ENCODE results near the gene TRIO.

TRIO gene

GRCh38 chr5:14337593-14337992 is 194.5 kb downstream of the TRIO start (continued):
- TF ChIP-seq CSDC2 (CRISPR knock-in tag; IDR thresholded peaks at IDR 0.05) (no peak), ZFP3 (CRISPR knock-in tag; IDR thresholded peaks at IDR 0.05) (no peak), ISL1 (CRISPR knock-in tag; IDR thresholded peaks at IDR 0.05) (no peak), OSR1 (CRISPR knock-in tag; IDR thresholded peaks at IDR 0.05) (no peak), CREB5 (CRISPR knock-in tag; IDR thresholded peaks at IDR 0.05; ENCODE audit: low read depth) (no peak), ARNTL (CRISPR knock-in tag; IDR thresholded peaks at IDR 0.05; ENCODE audit: borderline replicate concordance, low read depth) (no peak)

GRCh38 chr5:14339468-14339867 is 196.3 kb downstream of the TRIO start:
- TF ChIP-seq, protein P1, sequence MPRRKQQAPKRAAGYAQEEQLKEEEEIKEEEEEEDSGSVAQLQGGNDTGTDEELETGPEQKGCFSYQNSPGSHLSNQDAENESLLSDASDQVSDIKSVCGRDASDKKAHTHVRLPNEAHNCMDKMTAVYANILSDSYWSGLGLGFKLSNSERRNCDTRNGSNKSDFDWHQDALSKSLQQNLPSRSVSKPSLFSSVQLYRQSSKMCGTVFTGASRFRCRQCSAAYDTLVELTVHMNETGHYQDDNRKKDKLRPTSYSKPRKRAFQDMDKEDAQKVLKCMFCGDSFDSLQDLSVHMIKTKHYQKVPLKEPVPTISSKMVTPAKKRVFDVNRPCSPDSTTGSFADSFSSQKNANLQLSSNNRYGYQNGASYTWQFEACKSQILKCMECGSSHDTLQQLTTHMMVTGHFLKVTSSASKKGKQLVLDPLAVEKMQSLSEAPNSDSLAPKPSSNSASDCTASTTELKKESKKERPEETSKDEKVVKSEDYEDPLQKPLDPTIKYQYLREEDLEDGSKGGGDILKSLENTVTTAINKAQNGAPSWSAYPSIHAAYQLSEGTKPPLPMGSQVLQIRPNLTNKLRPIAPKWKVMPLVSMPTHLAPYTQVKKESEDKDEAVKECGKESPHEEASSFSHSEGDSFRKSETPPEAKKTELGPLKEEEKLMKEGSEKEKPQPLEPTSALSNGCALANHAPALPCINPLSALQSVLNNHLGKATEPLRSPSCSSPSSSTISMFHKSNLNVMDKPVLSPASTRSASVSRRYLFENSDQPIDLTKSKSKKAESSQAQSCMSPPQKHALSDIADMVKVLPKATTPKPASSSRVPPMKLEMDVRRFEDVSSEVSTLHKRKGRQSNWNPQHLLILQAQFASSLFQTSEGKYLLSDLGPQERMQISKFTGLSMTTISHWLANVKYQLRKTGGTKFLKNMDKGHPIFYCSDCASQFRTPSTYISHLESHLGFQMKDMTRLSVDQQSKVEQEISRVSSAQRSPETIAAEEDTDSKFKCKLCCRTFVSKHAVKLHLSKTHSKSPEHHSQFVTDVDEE (CRISPR knock-in tag; IDR thresholded peaks at IDR 0.05) = no peak
- TF ChIP-seq GLIS3 (CRISPR knock-in tag; IDR thresholded peaks at IDR 0.05) = no peak
- TF ChIP-seq ISL1 (CRISPR knock-in tag; IDR thresholded peaks at IDR 0.05) = no peak
- no peak for TF ChIP-seq ZNF565 (CRISPR knock-in tag; conservative IDR thresholded peaks at IDR 0.05; ENCODE audit: low read depth)
- no peak for TF ChIP-seq SNAI2 (CRISPR knock-in tag; IDR thresholded peaks at IDR 0.05)
- no peak for TF ChIP-seq OSR1 (CRISPR knock-in tag; IDR thresholded peaks at IDR 0.05)
- TF ChIP-seq CSRNP3 (CRISPR knock-in tag; IDR thresholded peaks at IDR 0.05) = no peak
- TF ChIP-seq PATZ1 (CRISPR knock-in tag; IDR thresholded peaks at IDR 0.05; ENCODE audit: borderline replicate concordance) = no peak
- no peak for TF ChIP-seq ARNTL (CRISPR knock-in tag; IDR thresholded peaks at IDR 0.05; ENCODE audit: borderline replicate concordance, low read depth)
- no peak for TF ChIP-seq PPARA (CRISPR knock-in tag; IDR thresholded peaks at IDR 0.05; ENCODE audit: borderline replicate concordance)
- no peak for TF ChIP-seq CREB5 (CRISPR knock-in tag; IDR thresholded peaks at IDR 0.05; ENCODE audit: low read depth)
- TF ChIP-seq ESRRG (CRISPR knock-in tag; IDR thresholded peaks at IDR 0.05) = no peak
- TF ChIP-seq POU6F1 (CRISPR knock-in tag; IDR thresholded peaks at IDR 0.05; ENCODE audit: borderline replicate concordance, low read depth) = no peak
- no peak for TF ChIP-seq ZFP3 (CRISPR knock-in tag; IDR thresholded peaks at IDR 0.05)
- no peak for TF ChIP-seq TCF4 (CRISPR knock-in tag; IDR thresholded peaks at IDR 0.05; ENCODE audit: borderline replicate concordance)
- TF ChIP-seq TOX (CRISPR knock-in tag; IDR thresholded peaks at IDR 0.05; ENCODE audit: borderline replicate concordance) = no peak
- no peak for ATAC-seq

GRCh38 chr5:14341571-14342230 is 198.6 kb downstream of the TRIO start:
- ATAC-seq = no peak
- no peak for TF ChIP-seq ZNF565 (CRISPR knock-in tag; conservative IDR thresholded peaks at IDR 0.05; ENCODE audit: low read depth)
- no peak for TF ChIP-seq POU6F1 (CRISPR knock-in tag; IDR thresholded peaks at IDR 0.05; ENCODE audit: borderline replicate concordance, low read depth)
- TF ChIP-seq, protein P1 (CRISPR knock-in tag; IDR thresholded peaks at IDR 0.05) = no peak
- TF ChIP-seq ESRRG (CRISPR knock-in tag; IDR thresholded peaks at IDR 0.05) = no peak
- TF ChIP-seq TCF4 (CRISPR knock-in tag; IDR thresholded peaks at IDR 0.05; ENCODE audit: borderline replicate concordance) = no peak
- TF ChIP-seq ZNF8 (CRISPR knock-in tag; IDR thresholded peaks at IDR 0.05) = no peak
- no peak for TF ChIP-seq ZC3H10 (CRISPR knock-in tag; IDR thresholded peaks at IDR 0.05)
- TF ChIP-seq CSDC2 (CRISPR knock-in tag; IDR thresholded peaks at IDR 0.05) = no peak
- TF ChIP-seq BACH2 (CRISPR knock-in tag; IDR thresholded peaks at IDR 0.05; ENCODE audit: borderline replicate concordance) = no peak
